Stimulated activated CD8-positive, alpha-beta memory T cell treated with anti-CD3 and anti-CD28 coated beads, Interleukin-7, amount 100 ng/mL, for 1 hour (primary cell): ENCODE measurements around the gene CCDC171.
"Not testable (repeated sequence)": the region's sequence is repeated elsewhere in the genome, so short reads cannot be mapped to it uniquely, and the experiment has no call there.

ENCODE experiments used
- DNase-seq, 2 donors: peaks; one replicate each; pipeline ENCODE4 v3.0.0-alpha.2; 2020; ENCODE audit warnings: low read depth in 2 of 2

Gene CCDC171

DNA sequence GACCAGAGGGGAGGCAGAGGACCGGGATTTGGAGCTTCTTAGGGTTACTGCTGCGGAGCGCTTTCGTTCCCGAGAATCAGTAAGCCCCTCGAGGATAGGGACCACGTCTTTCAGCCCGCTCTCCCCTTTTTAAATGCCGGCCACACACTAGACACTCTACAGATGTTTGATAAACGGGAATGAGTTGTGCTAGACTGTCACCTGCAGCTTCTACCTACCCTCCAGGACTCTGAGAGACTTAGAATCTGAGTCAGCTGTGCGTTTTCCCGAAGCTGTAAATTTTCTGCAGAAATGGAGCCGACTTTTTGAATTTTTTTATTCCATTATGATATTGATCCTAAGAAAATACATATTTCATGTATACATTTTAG, 670 bp downstream of the CCDC171 start:
- no peak for DNase-seq

DNA sequence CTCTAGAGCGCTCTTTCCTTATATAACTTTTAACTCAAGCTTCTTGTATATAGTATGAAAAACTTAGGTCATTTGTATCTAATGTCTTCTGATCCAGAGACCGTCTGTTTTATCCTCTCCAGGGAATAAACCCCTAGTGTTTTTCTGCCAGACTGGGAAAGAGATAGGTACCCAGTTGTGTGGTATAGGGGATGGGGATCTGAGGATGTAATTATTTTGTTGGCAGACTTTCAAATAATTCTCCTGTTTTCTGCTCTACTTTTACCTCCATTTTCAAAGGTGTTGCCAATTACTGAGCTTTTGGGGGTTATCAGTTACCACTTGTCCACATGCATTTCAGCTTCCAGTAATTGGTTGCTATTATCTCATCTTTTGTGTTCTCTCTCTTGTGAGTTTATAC, 17.9 kb downstream of the CCDC171 start:
- no peak for DNase-seq

DNA sequence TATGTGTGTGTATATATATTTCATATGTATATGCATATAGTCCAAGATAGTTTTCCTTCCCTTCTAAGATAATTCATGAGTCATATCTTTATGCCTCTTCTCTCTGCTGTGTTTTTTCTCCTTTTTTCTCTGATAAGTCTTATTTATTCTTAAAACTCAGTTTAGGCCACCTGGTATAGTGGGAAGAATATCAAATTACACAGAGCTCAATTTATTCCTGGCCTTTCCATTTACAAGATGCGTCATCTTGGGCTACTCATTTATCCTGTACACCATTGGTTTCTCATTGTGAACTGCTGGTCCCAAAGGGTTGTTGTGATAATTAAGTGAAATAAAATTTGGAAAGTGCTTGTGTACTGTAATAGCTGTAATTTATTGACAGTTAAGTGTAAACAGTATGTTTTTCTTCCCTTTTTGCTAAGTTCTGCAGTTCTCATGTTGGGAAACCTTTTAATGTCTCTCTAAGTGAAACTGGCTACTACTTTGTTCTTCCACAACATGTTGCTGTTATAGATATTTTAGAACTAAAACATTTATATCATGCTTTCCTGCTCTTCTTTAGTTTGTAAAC, 19.4 kb downstream of the CCDC171 start:
- DNase-seq = no peak

DNA sequence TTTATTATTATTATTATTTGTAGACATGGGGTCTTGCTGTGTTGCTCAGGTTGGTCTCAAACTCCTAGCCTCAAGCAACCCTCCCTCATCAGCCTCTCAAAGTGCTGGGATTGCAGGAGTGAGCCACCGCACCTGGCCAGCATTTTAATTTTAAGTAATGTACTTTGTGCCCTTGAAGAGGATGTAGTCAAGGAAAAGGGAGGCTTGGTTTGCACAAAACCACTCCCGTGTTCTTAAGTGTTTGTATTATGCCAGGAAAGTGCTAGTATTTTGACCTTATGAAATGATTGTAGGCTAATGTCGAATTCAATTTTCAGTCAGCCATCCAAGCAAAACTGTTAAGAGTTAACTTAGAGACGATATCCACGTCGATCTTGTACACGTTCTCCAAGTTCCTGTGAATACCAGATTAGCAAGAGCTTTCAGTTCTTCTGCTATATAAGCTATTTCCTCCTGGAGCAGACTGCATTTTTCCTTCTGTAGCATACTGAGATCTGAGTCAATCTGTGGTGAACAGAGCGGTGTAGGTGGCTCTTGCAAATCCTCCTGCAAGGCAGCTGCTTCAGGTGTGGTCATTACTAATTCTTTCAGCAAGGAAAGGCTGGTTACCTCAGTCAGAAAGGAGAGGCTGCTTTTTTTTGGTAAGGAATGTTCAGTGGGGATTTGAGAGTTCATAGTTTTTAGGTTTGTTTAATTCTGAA, 23.7 kb downstream of the CCDC171 start:
- DNase-seq = no peak

DNA sequence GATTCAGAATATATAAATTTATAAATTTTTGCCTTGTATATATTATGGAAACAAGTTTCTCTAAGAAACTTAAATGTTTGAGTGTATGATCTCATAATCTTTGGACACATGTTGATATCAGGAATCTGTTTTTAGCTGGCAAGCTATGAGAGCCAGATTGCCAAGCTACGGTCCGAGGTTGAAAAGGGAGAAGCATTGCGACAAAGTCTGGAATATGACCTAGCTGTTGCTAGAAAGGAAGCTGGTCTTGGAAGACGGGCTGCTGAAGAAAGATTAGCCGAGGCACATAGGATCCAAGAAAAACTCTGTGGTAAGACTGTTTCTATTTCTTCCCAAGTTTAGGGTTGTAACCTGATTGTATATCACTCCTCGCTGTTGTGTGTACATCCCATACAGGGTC, 25.9 kb downstream of the CCDC171 start:
- DNase-seq = no peak

DNA sequence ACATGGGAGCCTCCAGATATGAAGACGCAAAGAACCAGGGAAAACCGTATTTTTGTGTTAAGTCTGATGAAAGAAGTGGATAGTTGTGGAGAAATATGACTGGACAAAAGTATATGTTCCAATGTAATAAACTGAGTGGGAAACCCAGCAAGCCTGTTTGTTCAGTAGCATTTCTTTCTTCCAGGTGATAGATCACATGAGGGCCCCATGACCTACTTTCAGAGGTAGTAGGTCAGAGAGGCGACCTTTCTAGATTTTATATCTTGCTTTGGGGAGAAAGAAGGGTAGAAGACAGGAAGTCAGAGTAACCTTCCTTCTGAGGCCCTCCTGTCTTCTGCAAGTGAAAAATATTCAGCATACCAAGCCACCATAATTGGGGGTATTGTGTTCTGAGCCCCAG, 31.5 kb downstream of the CCDC171 start:
- no peak for DNase-seq

DNA sequence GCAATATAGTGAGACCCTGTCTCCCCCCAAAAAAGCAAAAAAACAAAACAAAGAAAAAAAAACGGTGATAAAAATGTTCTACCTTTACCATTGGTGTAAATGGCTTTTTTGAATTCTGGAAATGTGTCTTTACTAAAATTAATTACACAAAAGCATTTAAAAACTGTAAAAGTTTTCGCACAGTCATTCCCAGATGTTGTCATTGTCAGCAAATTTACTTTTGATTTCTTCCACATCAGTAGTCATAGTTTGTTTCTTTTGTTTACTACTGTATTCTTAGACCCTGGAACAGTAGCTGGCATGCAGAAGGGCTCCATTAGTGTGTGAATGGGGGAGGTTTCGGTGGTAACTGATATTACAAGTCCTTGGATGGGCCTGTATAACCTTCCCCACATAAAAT, 39.5 kb downstream of the CCDC171 start:
- DNase-seq = no peak

DNA sequence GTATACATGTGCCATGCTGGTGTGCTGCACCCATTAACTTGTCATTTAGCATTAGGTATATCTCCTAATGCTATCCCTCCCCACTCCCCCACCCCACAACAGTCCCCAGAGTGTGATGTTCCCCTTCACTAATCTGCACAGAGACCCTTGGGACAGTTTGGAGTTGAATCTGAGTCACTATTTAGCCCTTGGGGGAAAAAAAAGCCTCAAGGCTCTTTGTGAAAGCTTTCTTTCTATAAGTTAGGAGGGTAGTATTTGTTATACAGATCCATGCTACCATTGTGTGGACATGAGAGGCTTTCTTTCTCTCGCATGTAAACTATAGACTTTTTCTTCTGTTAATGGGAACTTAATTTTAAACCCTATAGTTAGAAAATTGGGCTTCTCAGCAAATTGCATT, 40.1 kb downstream of the CCDC171 start:
- DNase-seq = not testable (repeated sequence)

DNA sequence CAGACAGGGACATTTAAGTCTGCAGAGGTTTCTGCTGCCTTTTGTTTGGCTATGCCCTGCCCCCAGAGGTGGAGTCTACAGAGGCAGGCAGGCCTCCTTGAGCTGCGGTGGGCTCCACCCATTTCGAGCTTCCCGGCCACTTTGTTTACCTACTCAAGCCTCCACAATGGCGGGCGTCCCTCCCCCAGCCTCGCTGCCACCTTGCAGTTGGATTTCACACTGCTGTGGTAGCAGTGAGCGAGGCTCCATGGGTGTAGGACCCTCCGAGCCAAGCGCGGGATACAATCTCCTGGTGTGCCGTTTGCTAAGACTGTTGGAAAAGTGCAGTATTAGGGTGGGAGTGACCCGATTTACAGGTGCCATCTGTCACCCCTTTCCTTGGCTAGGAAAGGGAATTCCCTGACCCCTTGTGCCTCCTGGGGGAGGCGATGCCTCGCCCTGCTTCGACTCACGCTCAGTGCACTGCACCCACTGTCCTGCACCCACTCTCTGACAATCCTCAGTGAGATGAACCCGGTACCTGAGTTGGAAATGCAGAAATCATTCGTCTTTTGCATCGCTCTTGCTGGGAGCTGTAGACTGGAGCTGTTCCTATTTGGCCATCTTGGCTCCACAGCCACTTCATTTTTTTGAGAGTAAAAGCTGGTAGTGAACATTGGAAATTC, 48.0 kb downstream of the CCDC171 start:
- not testable (repeated sequence) for DNase-seq

DNA sequence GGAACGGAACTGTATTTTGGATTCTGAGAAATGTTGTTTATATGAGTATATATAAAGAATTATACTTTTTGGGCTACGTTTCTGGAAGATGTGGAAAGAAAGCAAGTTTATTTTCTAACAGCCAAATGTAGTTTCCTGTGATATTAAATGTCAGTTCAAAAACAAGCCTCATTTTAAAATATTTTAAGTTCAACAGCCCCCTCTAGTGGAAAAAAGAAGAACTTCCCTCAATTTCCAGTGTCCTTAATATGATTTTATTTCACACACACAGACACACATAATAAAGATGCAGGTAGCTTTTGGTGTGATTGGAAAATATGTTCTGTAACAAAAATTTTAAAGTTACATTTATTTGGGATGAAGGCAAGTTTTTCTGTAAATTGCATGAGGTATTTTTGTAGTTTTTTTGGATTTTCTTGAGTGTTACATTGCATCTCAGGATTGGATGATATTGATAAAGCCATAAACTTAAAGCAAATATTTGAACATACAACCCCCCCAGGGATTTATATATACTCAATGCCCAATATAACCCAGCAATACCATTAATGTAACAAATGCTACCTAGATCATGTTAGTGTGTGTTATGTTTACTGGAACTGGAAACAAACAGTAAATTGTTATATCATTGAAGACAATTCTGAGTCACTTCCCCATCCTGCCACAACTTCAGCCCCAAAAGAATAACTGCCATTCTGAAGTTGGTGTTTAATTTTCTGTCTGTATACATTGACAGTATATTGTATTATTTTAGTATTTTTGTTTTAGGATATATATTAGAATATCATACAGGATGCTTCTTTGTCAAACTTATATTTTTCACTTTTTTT, 54.0 kb downstream of the CCDC171 start:
- DNase-seq = no peak

DNA sequence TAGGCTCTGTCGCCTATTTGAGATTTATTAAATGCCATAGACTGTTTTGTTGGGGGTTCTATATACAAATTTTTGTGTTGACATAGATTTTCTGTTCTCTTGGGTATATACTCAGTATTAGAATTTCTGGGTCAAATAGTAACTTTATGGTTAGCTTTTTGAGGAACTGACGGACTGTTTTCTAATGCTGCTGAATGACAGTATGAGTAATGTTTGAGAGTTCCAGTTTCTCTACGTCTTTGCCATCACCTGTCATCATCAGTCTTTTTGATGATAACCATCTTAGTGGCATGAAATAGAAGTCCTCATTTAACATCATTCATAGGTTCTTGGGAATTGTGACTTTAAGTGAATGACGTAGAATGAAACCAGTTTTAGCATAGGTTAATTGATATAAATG, 60.1 kb downstream of the CCDC171 start:
- no peak for DNase-seq

DNA sequence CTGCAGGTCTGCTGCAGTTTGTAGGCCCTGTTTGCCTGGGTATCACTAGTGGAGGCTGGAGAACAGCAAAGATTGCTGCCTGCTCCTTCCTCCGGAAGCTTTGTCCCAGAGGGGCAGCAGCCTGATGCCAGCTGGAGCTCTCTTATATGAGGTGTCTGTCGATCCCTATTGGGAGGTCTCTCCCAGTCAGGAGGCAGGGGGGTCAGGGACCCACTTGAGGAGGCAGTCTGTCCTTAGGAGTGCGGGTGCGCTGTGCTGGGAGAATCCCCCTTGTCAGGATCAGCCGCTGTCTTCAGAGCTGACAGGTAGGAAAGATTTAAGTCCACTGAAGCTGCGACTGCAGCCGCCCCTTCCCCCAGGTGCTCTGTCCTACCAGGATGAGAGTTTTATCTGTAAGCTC, 64.9 kb downstream of the CCDC171 start:
- no peak for DNase-seq

DNA sequence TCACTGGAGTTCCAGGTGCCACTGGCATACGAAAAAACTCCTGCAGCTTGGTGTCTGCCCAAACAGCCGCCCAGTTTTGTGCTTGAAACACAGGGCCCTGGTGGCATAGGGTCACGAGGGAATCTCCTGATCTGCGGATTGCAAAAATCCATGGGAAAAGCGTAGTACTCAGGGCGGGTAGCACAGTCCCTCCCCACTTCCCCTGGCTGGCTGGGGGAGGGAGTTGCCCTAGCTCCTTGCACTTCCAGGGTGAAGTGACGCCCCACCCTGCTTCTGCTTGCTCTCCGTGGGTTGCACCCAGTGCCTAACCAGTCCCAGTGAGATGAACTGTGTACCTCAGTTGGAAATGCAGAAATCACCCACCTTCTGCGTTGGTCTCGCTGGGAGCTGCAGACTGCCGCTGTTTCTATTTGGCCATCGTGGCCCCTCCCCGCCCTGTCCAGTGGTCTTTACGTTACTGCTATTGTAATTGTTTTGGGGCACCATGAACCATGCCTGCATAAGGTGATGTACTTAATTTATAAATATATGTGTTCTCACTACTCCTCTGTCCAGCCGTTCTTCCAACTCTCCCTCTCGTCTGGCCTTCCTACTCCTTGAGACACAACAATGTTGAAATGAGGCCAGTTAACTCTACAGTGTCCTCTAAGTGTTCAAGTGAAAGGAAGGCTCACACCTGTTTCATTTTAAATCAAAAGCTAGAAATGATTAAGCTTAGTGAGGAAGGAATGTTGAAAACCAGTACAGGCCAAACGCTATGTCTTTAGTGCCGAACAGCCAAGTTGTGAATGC, 65.9 kb downstream of the CCDC171 start:
- no peak for DNase-seq

DNA sequence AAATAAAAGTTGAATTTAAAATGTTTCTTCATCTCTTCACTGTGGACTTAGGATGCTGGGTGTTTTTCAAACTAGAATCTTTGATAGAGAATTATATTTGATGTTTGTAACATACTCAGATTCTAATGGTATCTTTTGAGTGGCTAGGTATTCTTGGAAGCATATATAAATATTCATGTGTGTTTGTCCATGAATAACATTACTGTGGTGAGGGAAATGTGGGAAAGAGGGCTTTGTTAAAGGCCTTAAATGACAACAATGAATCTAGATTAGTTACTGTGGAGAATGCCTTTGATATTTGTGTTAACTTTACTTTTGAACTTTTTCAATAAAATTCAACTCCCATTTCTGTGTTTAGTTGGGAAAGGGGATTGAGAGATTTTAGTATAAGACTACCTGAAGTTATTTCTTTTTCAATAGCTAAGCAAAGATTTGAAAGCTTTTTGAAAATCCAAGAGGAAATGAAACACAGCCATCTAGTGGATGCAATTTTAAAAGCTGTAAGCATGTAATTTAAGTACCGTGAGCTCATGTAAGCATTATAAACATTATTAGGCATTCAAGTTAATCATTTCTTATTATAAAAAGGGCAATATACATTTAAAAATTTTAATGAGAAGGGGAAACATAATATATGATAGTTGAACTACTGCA, 69.6 kb downstream of the CCDC171 start:
- DNase-seq = no peak

DNA sequence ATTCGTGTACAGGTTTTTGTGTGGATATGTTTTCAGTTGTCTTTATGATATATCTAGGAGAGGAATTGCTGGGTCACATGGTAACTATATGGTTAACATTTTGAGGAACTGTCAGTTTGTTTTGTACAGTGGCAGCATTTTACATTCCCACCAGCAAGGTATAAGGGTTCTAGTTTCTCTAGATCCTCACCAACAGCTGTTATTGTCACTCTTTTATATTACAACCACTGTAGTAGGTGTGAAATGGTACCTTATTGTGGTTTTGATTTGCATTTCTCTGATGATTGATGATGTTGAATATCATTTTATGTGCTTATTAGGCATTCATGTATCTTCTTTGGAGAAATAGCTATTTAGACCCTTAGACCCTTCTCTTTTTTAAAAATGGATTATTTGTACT, 82.9 kb downstream of the CCDC171 start:
- DNase-seq = no peak

DNA sequence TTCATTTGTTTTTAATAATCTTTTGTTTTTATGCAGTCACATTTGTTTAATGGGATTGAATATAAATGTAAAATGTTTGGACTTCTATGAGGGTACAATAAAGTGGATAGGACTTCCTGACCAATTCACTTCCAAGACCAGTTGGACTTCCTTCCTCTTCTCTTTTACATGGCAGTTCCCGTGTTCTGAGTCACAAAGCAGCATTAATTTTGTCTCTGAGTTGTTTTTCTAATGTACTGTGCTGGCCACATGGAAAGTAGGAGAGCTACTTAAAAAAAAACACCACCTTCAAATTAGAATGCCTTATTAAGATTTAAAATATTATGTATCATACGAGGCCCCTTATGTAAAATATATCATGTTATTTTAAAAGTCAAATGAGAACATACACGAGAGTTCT, 87.3 kb downstream of the CCDC171 start:
- no peak for DNase-seq

DNA sequence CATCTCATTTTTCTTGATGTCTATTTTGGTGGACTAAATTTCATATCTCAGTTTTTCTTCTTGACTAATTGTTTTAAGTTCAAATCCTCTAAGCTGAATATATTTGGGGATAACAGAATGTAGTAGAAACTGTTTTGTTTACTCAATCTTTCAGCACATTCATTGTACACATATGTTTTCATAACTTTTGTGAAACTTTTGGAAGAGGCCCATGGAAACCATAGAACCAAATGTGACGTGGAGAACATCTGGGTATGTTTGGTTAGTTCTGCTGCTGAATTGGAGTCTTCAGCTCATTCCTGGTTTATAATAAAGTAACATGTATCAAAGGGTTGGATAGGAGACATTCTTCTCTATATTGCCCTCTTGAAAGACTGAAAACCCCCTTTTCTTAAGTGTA, 88.4 kb downstream of the CCDC171 start:
- no peak for DNase-seq

DNA sequence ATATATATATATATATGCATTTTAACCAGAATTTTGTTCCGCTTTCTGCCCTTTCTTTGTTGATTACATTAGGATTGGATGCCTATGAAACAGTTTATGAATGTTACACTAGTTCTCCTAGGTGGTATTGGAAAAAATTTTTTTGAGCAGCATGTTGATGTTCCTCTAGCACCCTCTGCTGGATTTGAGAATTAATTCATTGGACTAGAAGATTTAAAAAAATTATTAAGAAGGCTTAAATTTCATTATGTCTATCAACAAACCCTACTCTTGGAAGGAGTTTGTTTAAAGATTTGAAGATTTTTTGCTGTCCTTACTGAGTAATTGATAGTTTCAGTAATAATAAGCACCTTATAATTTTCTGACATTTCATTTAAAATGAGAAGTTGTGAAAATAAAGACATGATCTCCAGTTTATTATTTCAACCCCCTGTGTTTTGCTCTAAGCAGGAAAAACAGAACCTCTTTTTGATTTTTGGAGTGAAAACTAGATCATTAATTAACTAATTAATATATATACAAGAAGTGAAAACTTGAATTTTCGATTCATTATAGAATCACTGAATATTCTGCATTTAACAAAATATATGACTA, 89.6 kb downstream of the CCDC171 start:
- no peak for DNase-seq

DNA sequence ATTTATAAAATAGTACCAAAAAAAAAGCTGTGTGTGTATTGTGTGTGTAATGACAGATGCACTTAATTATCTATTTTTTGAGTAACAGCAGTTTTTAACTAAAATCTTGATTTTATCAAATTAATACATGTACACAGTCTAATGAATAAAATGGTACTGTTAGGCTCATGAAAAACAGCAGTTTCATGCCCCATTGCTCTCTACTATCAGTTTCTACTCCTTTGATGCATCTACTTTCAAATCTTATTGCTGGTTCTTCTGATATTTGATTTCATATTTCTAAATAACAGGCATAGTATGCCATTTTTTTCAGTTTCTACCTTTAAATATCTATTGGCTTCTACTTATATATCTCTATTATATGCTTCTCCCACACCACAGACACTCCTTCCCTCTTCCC, 117.4 kb downstream of the CCDC171 start:
- no peak for DNase-seq

DNA sequence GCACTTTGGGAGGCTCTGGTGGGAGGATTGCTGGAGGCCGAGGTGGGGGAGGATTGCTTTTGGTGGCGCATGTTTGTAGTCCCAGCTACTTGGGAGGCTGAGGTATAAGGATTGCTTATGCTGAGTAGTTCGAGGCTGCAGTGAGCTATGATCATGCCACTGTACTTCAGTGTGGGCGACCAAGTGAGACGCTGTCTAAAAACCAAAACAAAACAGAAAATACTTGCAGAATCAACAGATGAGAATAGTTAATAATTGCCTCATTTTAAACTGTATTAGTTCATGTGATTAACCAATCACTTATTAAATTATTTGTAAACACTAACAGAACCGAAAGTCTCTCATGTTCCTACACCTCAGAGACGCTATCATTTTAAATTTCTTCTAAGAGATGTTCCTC, 118.1 kb downstream of the CCDC171 start:
- DNase-seq = no peak

DNA sequence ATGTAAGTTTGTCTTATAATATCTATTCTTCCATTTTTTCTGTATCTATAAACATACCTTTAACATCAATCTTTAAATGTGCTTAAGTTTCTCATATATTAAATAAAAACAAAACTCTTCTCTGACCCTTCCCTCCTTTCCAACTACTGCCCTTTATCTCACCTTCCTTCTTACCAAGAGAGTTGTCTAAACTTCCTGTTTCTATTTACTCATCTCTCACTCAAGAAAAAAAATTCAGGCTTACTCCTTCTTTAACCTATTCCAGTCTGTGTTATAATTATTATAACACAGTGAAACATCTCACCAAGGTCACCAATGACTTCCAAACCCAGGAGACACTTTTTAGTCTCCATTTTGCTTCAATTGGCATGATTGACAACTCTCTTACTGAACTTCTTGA, 140.9 kb downstream of the CCDC171 start:
- DNase-seq = no peak
